ENCODE measurements around the gene APOE.
A peak's percentile ranks its signal among the peaks of the same experiment; 100 is the strongest.
"Not testable (repeated sequence)": the region's sequence is repeated elsewhere in the genome, so short reads cannot be mapped to it uniquely, and the experiment has no call there.

APOE gene

GRCh38 chr19:44905437-44906160, at the start of gene APOE:
Gene APOE, plus strand, starts transcription at chr19:44905796. Its CDS starts 829 bp downstream, at chr19:44906625.
- peak in 13 of 14 donors; percentile 6 to 79 (median 40) for DNase-seq

DNA sequence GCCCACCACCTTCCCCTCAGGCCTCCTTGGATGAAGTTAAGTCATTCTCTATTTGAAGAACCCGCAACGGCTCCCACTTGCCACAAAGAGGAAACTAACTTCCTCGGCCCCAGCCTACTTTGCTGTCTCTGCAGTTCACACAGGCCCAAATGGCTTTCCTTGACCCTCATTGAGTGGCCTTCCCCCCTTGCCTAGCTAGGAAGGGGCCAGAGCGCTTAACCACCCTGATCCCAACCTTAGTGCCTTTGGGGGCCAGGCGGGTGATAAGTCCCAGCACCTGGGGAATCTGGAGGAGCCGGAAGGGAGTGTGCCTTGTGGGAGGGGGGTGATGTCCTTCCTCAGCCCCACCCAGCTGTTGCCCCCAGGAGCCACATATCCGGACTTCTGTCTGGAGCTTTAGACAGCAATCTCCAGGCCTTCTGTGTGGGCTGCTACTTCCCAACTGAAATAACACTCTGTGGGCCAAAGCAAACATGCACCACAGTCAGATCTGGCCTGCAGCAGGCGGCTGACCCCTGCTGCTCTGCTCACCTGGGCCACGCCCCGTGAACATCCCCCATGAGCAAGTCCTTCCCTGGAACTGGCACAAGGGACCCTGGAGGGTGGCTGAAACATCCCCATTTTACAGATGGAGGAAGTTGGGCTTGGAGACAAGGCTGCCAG, 49.0 kb upstream of the APOE start:
- DNase-seq = peak in 2 of 14 donors; percentile 3 to 16

- no peak for DNase-seq
Measured at GRCh38 chr19:44857837-44858236, 47.8 kb upstream of the APOE start.

GRCh38 chr19:44861576-44861975, 44.0 kb upstream of the APOE start:
- not testable (repeated sequence) for DNase-seq

- no peak for DNase-seq
Measured at GRCh38 chr19:44863990-44864389, 41.6 kb upstream of the APOE start.

DNA sequence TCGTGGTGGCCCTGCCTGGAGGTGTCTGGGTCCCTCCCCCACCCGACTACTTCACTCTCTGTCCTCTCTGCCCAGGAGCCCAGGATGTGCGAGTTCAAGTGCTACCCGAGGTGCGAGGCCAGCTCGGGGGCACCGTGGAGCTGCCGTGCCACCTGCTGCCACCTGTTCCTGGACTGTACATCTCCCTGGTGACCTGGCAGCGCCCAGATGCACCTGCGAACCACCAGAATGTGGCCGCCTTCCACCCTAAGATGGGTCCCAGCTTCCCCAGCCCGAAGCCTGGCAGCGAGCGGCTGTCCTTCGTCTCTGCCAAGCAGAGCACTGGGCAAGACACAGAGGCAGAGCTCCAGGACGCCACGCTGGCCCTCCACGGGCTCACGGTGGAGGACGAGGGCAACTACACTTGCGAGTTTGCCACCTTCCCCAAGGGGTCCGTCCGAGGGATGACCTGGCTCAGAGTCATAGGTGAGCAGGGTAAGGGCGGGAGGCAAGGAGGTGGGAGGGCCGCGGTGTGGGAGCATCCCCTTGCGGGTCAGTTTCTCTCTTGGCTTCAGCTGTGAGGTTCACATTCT, 40.3 kb upstream of the APOE start:
- peak in 3 of 14 donors; percentile 16 to 46 (median 34) for DNase-seq

DNA sequence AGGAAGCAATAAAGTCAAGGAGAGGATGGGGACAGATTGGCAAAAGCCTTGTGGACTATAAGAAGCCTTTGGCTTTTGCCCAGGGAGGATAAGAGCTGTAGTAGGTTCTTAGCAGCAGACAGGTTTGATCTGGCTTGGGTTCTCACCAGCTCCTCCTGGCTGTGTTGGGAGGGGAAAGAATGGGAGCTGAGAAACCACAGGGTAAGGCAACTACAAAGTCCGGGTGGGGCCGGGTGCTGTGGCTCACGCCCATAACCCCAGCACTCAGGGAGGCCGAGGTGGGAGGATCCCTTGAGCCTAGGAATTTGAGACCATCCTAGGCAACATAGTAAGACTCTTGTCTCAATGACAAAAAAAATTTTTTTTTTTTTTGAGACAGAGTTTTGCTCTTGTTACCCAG, 38.9 kb upstream of the APOE start:
- DNase-seq = no peak

DNA sequence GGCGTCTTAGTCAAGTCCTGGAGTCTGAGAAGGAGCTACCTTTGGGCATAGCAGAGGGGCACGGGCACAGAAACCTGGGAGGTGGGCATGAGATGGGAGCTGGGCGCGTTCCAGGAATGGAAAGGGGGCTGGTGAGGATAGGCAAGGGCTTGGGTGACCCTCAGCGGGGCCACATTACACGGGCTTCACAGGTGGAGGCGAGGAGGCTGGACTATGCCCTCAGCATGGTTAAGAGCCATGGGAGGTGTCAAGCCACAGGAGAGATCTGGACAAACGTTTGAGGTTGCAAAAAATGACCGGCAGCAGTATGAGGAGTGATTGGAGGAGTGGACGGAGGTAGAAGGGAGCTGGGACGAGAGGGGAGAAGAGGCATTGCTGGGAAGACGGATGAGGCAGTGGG, 38.0 kb upstream of the APOE start:
- no peak for DNase-seq

DNA sequence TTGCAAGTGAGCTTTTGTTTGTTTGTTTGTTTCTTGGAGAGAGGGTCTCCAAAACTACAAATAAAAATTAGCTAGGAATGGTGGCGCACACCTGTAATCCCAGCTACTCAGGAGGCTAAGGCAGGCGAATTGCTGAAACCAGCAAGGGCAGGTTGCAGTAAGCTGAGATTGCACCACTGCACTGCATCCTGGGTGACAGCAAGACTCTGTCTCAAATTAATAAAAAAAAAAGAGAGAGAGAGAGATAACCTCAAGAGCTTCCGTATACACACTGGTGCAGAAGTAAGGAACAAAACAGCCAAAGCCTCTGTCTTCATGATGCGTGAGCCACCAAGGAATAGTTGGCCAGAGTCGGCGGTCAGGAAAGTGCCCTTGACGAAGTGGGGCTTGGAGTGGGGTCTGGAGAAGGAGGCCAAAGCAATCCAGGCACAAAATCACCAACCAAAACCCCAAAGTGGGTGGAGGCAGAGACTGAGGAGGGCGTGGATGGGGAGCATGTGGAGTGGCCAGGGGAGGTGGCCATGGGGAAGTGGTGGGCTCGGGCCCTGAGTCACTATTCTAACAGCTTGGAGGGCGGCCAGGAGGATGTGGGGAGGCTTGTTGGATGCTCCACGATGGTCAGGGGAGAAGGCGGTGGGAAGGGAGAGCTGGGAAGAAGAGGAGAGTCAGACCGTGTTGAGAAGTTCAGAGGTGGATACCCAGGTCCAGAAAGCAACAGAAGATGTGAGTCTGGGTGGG, 35.7 kb upstream of the APOE start:
- DNase-seq = peak in 4 of 14 donors; percentile 7 to 43 (median 17)

- DNase-seq = no peak
Measured at GRCh38 chr19:44871809-44872208, 33.8 kb upstream of the APOE start.

GRCh38 chr19:44872661-44873060, 32.9 kb upstream of the APOE start:
- DNase-seq = no peak

- DNase-seq = no peak
Measured at GRCh38 chr19:44874317-44874716, 31.3 kb upstream of the APOE start.

DNA sequence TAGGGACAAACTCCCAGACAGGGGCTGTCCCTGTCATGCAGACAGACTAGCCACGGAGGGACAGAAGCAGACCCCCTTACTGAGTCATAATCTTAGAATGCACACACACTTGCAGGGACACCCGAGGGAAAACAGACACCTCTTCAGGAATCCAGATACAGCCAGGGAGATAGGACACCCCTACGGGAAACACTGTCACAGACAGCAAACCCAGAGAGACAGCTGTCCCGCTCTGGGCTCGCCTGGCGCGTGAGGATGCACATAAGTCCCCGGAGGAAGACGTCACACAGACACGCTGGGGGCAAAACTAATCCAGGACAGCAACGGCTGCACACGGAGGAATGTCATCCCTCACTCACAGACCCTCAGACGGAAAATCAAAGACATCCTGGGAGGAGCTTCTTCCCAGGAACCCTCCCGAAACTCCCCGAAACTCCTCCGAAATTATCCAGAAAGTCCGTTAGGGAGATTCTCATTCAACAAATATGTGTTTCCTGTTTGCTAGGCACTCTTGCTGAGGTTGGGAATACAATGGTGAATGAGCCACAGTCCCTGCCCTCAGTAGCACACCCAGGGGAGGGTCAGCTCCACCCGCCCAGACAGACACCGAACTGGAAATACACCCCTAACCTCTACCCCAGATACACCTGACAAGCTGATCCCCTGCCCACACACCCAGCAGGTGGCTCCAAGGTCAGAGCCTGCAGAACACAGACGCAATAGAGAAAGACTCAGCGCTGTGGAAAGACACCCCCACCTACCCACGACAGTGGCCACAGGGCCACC, 29.7 kb upstream of the APOE start:
- no peak for DNase-seq

DNA sequence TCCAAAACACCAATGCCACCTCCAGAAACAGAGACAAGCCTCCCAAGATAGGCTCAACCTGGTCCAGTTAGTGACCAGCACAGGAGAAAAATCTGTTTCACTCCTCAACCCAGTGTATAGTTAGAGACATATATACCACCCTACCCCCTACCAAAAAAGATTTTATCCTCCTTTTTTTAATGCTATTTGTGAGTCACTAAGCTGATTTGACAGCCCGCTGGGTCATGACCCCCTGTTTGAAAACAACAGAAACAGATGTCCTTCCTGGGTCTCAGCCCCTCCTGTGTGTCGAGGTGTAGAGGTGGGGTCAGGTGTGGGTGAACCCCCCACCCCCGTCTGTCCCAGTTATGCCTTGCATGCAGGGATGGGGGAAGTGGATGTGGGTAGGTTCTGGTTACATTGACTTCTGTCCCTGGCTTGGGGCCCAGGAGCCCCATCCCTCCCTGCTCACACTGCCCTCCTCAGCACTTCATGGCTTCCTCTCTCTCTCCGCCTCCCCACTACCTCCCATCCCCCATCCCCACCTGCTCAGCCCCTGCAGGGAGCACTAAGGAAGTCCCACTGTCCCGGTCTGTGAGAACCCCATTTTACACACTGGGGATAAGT, 28.6 kb upstream of the APOE start:
- DNase-seq = no peak

- no peak for DNase-seq
Measured at GRCh38 chr19:44878120-44878865, 27.3 kb upstream of the APOE start.

- no peak for DNase-seq
Measured at GRCh38 chr19:44879309-44880065, 26.1 kb upstream of the APOE start.

DNA sequence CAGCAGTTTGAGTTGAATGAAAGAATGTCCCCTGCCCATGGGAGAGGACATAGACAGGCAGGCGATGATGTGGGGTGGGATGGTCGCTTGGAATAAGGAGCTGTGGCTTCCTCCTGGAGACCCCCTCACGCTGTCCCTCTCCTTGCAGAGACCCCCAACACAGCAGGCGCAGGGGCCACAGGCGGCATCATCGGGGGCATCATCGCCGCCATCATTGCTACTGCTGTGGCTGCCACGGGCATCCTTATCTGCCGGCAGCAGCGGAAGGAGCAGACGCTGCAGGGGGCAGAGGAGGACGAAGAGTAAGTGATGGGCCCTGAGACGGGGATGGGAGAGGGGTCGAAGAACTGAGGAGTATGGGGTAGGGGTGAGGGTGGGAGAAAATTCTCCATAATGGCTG, 23.5 kb upstream of the APOE start:
- DNase-seq = no peak

DNA sequence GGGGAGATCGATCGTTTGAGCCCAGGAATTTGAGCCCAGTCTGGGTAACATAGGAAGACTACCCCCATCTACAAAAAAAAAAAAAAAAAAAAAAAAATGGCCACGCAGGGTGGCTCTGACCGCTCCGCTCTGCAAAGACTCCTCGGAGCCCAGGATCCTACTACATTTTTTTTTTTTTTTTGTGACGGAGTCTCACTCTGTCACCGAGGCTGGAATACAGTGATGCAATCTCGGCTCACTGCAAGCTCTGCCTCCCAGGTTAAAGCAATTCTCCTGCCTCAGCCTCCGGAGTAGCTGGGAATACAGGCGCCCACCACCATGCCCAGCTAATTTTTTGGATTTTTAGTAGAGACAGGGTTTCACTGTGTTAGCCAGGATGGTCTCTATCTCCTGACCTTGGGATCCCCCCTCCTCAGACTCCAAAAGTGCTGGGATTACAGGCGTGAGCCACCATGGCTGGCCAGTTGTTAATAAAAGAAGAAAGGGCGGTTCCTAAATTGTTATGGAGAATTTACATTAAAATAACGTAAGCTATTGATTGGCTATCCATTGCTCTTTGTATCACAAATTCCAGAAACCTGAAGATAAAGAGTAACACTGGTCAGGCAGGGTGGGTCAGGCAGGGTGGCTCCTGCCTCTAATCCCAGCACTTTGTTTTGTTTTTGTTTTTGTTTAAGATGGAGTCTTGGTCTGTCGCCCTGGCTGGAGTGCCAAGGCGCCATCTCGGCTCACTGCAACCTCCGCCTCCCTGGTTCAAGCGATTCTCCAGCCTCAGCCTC, 22.8 kb upstream of the APOE start:
- DNase-seq = not testable (repeated sequence)

DNA sequence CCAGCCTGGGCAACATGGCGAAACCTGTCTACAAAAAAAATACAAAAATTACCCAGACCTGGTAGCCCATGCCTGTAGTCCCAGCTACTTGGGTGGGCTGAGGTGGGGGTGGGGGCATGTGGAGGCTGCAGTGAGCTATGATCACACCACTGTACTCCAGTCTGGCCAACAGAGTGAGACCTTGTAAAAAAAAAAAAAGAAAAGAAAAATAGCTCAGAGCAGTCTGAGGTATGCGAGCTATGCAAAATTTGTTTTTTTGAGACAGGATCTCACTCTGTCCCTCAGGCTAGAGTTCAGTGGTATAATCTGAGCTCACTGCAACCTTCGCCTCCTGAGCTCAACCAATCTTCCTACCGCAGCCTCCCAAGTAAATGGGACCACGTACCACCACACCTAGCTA, 21.7 kb upstream of the APOE start:
- DNase-seq = no peak

Measured in C1 segment of cervical spinal cord (tissue), 14 donors.